ENCODE measurements around the gene FBXO36.

GRCh38 chr2:229927817-229928321 is 5.6 kb downstream of the FBXO36 start:
- TF ChIP-seq CTCF (IDR thresholded peaks at IDR 0.05) (no peak), POLR2AphosphoS5 (IDR thresholded peaks at IDR 0.05) (peak; percentile 75)

All from prostate gland (tissue), 2 donors.